SK-N-MC (cell line): Measurements from ENCODE around the gene BRI3.

ENCODE experiments used
- EZH2 ChIP-seq: fragments of 200-600 bp; sonication (generic); IDR thresholded peaks from one replicate; pipeline ENCODE4 v1.6.1; 2017; ENCODE audit warnings: antibody characterized with exemption
- POLR2AphosphoS5 ChIP-seq: IDR thresholded peaks from 2 replicates; pipeline ENCODE4 v1.6.1; 2012; ENCODE audit warnings: mild to moderate bottlenecking, low read depth, low read length, borderline replicate concordance

DNA sequence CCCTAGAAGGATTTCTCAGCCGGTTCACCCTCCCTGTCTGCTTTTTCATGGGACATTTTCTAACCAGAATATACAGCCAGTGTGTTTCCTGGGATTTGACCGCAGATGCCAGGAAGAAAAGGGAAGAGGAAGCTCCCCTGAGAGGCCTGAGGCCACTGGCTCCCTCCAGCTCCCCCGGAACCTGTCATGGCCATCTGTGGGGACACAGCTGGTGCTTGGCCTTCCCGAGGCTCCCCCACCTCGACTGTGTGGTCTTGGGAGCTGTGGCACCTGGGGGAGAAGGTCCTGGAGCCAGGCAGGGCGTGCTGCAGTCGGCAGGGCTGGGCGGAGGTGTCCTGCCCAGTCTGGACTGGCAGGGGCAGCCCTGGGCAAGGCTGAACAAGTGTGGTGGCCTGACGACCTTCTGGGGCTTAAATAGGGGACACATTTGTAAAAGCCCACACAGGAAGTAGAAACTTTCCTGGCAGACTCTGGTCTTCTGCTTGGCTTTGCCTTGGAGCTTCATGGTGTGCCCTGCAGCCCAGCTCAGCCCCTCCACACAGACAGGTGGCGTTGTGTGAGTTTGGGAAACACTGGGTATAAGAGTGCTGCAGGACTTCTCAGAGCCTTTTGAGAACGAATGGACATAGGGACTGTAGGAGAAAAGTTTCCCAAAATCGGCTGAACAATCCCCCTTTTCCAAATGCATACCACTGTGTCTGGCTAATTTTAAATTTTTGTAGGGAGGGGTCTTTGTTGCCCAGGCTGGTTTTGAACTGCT is 6.8 kb downstream of the BRI3 start:
- TF ChIP-seq EZH2, result no peak
- no peak for TF ChIP-seq POLR2AphosphoS5
